ENCODE results near the gene NSD1.

NSD1 gene

GRCh38 chr5:177097016-177097985 is 36.3 kb upstream of the NSD1 start:
- FAIRE-seq, result no peak

GRCh38 chr5:177098120-177098469 is 35.5 kb upstream of the NSD1 start:
- no peak for FAIRE-seq

- FAIRE-seq, result no peak
These were observed 35.0 kb upstream of the NSD1 start for GRCh38 chr5:177098470-177099141.

DNA sequence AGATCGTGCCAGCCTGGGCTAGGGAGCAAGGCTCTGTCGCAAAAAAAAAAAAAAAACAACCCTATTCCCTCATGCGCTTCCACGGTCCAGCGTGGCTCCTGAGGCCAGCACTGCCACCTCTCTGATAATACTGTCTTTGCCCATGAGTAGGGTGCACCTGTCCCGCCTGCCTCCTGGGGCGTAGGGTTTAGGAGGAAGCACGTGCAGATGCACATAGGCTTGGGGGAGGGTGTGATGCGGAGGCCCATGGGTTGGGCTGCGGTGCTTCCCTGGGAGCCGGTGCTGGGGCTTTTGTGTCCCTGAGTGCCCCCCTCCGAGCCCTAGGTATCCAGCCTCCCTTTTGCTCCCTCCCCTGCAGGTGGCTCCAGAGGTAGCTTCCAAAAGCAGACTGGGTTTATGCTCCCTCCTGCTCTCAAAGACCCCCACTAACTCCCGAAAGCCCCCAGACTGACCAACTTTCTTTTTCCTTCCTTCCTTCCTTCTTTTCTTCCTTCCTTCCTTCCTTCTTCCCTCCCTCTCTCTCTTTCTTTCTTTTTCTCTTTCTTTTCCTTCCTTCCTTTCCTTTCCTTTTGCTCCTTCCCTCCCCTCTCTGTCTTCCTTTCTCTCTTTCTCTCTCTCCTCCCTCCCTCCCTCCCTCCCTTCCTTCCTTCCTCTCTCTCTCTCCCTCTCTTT is 34.0 kb upstream of the NSD1 start:
- no peak for FAIRE-seq

DNA sequence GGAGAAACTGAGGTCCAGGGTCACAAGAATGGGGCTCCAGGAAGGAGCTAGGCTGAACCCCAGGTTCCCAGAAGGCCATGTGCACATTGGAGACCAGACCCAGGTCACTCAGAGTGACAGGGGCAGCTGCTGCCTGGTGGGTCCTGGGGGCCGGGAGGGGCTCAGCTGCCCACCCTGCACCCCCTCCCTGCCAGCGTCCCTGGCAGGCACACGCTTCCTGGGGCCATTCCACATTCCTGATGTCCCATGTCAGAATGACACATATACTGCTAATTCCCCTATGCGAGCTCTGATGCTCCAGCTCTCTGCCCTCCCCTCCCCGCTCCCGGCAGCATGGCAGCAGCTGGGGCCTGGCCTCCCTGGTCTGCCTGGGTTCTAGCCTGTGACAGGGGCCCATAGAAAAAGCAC is 32.9 kb upstream of the NSD1 start:
- no peak for FAIRE-seq

DNA sequence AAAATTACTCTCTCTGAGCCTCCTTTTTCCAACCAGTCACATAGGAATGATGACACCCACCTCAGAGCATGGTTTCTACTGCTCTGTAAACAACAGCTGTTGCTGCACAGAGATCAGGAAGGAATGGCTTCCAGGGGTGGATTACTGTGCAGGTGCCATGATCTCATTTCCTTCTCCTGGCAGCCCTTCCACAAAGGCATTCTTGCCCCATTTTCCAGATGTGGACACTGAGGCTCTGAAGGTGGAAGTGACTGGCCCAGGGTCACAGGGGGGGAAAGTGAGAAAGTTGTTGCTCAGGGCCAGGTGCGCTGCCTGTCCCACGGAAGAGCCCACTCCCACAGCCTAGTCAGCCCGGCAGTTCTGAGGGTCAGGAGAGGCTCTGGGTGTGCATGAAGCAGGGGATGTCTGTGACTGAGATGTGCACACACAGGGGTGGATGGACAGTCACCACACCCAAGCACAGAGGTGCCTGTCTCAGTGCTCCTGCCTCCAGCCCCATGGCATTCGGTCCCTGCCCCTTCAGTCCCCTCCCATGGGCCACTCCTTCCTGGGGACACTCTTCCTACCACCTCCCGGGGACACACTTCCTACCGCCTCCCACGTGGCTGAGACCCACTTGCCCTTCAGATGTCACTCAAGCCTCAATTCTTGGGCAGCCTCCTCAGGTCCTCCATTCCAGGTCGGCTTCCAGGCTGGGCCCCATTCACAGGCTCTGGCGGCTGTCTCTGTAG is 29.9 kb upstream of the NSD1 start:
- FAIRE-seq, result no peak

DNA sequence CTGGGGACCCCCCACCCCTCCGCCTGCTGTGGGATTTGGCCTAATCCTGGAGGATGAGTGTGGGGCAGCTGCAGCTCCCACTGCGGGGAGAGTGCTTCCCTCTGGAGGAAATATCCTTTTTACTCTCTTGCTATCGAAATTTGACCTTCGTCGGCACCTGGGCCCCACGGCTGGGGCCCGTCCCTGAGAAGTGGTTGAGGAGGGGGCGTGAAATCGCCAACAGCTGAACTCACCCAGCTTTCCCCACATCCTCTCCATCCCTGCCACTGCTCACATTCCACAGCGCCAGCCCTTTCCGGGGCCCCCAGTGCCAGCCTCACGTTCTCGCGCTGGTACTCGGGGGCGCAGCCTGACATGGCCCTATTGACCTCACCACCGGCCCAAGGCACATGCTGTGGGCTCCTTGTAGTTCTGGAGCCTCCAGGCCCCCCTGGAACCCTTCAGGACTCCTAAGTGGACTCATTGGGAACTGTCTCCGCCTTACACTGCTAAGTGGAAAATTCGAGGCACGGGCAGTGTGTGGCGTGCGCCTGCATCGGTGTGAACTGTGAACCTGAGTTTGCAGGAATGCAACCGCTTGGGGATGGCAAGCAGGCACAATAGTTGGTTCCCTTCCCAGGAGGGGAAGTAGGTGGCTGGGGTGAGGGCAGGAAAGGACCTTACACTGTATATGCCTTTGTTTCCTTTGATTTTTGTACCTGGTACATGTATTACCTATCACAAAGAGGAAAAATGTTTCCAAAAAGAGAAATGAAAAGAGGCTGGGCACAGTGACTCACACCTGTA is 27.7 kb upstream of the NSD1 start:
- FAIRE-seq, result no peak

- FAIRE-seq, result no peak
These were observed 26.4 kb upstream of the NSD1 start for GRCh38 chr5:177107159-177107558.

DNA sequence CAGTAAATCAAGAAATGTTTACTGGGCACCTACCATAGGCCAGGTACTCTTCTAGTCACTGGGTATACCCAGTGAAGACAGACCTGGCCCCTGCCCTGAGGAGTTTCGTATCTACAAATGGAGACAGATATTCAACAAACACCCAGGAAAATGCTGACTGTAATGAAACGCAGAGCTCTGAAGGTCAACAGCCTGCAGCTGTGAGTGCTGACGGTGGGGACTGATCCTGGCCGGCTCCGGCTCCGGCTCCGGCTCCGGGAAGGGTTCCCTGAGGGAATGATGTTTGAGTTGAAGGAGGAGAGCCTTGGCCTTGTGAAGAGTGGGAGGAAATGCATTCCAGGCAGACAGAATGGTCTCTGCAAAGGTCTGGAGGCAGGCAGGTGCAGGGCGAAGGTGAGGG is 23.8 kb upstream of the NSD1 start:
- FAIRE-seq, result no peak

- FAIRE-seq, result no peak
These were observed 21.7 kb upstream of the NSD1 start for GRCh38 chr5:177111720-177112394.

- FAIRE-seq, result no peak
These were observed 20.9 kb upstream of the NSD1 start for GRCh38 chr5:177112589-177113220.

GRCh38 chr5:177113566-177114424 is 19.8 kb upstream of the NSD1 start:
- no peak for FAIRE-seq

- FAIRE-seq, result no peak
These were observed 16.8 kb upstream of the NSD1 start for GRCh38 chr5:177116631-177117373.

DNA sequence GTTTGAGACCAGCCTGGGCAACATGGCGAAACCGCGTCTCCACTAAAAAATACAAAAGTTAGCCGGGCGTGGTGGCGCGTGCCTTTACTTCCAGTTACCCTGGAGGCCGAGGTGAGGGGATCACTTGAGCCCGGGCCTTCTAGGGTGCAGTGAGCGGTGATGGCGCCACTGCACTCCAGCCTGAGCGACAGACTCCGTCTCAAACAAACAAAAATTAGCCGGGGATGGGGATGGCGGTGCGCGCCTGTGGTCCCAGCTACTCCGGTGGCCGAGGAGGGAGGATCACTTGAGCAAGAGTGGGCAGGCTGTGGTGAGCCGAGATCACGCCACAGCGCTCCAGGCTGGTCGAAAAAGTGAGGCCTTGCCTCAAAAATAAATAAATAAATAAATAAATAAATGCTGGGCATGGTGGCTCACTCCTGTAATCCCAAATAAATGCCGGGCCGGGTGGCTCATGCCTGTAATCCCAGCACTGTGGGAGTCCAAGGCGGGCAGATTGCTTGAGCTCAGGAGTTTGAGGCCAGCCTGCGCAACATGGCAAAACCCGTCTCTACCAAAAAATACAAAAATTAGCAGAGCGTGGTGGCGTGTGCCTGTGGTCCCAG is 16.0 kb upstream of the NSD1 start:
- FAIRE-seq, result no peak

- FAIRE-seq, result no peak
These were observed 11.0 kb upstream of the NSD1 start for GRCh38 chr5:177122566-177122965.

- FAIRE-seq, result no peak
These were observed 9.6 kb upstream of the NSD1 start for GRCh38 chr5:177123789-177124485.

DNA sequence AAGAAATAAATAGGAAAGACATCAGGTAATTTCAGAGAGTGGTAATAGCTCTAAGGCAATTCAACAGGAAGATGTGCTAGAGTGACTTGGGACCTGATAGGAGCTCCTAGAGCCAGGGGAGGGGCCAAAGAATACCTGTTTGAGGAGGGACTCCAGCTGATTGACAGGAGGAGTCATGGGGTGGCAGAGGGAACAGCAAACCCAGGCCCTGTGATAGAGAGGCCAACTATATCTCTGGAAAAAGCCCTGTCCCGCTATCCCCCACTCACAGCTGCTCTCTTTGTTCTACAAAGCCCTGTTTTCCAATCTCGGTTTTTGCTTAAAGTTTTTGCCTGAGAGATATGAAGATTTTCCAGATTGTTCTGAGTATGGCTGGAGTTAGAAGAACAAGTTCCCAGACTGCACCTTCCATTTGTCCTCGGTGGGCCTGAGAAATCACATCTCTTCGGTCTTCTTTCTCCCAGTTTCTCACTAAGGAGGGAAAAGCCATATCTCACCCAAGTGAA is 9.0 kb upstream of the NSD1 start:
- no peak for FAIRE-seq

- FAIRE-seq, result no peak
These were observed 6.8 kb upstream of the NSD1 start for GRCh38 chr5:177126771-177127170.
